GM21786 (cell line): Measurements from ENCODE around the gene DHRS7B.
"Not testable (repeated sequence)": the region's sequence is repeated elsewhere in the genome, so short reads cannot be mapped to it uniquely, and the experiment has no call there.

ENCODE experiments used
- ATAC-seq: cut with Tn5 transposase; IDR thresholded peaks from one replicate; pipeline ENCODE4 v1.9.1; 2021; ENCODE audit not compliant: unreplicated experiment

The DHRS7B gene

GRCh38 chr17:21176773-21177395 is 50.1 kb downstream of the DHRS7B start:
- no peak for ATAC-seq

- ATAC-seq, result no peak
Observed at GRCh38 chr17:21177401-21177800, 50.6 kb downstream of the DHRS7B start.

GRCh38 chr17:21177854-21178600 is 51.3 kb downstream of the DHRS7B start:
- no peak for ATAC-seq

GRCh38 chr17:21183468-21183867 is 56.7 kb downstream of the DHRS7B start:
- ATAC-seq, result no peak

- no peak for ATAC-seq
Observed at GRCh38 chr17:21184570-21184969, 57.8 kb downstream of the DHRS7B start.

- ATAC-seq, result no peak
Observed at GRCh38 chr17:21185061-21185460, 58.3 kb downstream of the DHRS7B start.

GRCh38 chr17:21186399-21187187 is 59.8 kb downstream of the DHRS7B start:
- ATAC-seq, result no peak

GRCh38 chr17:21189361-21189760 is 62.6 kb downstream of the DHRS7B start:
- no peak for ATAC-seq

GRCh38 chr17:21190078-21190477 is 63.3 kb downstream of the DHRS7B start:
- ATAC-seq, result no peak

- no peak for ATAC-seq
Observed at GRCh38 chr17:21191698-21192097, 64.9 kb downstream of the DHRS7B start.

- ATAC-seq, result not testable (repeated sequence)
Observed at GRCh38 chr17:21192414-21192813, 65.7 kb downstream of the DHRS7B start.

- ATAC-seq, result no peak
Observed at GRCh38 chr17:21193031-21193430, 66.3 kb downstream of the DHRS7B start.

GRCh38 chr17:21194226-21194625 is 67.5 kb downstream of the DHRS7B start:
- ATAC-seq, result no peak

- ATAC-seq, result no peak
Observed at GRCh38 chr17:21194703-21195102, 67.9 kb downstream of the DHRS7B start.

GRCh38 chr17:21196126-21196525 is 69.4 kb downstream of the DHRS7B start:
- ATAC-seq, result no peak

- no peak for ATAC-seq
Observed at GRCh38 chr17:21198411-21198810, 71.6 kb downstream of the DHRS7B start.

- no peak for ATAC-seq
Observed at GRCh38 chr17:21199311-21199710, 72.5 kb downstream of the DHRS7B start.

GRCh38 chr17:21199856-21200255 is 73.1 kb downstream of the DHRS7B start:
- no peak for ATAC-seq

GRCh38 chr17:21200590-21201297 is 74.0 kb downstream of the DHRS7B start:
- no peak for ATAC-seq

GRCh38 chr17:21201298-21201595 is 74.5 kb downstream of the DHRS7B start:
- no peak for ATAC-seq

- ATAC-seq, result no peak
Observed at GRCh38 chr17:21201874-21202273, 75.1 kb downstream of the DHRS7B start.
